ENCODE results near the gene CTSD.

The CTSD gene

DNA sequence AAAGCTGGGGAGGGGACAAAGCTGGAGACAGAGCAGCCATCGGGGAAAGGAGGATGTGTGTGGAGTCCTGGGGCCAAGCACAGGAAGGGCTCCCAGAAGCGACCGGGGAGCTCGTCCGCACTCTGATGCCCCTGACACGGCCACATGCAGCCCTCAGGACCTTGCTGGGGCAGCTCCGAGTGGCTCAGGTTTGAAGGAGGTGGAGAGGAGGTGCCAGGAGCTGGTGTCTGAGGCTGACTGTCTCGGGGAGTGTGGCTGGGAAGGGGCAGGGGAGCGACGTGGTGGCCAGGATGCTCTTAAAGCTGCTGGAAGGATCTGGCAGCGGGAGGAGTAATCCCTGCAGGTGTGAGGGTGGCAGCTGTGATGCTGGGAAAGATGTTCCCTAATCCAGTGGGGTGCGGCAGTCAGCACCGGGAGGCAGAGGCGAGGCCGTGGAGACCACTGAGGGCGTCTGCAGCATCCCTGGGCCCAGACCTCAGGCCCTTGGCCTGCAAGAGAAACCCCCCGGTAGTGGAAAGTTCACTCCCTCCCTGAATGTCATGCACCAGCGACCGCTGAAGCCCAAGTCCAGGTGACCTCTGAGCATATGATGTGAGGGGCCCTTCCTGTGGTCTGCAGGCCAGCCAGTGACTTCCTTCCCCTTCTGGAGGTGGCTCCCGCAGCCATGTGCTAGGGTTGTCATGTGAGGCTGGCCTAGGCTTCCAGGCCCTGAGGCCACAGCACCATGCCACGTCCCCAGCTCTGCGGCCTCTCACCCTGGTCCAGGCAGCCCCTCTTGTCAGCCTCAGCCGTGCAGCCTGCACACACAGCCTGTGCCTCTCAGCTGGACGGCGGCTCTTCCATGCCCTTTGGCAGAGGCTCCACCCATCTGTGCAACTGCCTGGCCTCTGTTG is 17.2 kb upstream of the CTSD start:
- DNase-seq (ENCODE audit: low spot score), result no peak
- TF ChIP-seq, protein P1, sequence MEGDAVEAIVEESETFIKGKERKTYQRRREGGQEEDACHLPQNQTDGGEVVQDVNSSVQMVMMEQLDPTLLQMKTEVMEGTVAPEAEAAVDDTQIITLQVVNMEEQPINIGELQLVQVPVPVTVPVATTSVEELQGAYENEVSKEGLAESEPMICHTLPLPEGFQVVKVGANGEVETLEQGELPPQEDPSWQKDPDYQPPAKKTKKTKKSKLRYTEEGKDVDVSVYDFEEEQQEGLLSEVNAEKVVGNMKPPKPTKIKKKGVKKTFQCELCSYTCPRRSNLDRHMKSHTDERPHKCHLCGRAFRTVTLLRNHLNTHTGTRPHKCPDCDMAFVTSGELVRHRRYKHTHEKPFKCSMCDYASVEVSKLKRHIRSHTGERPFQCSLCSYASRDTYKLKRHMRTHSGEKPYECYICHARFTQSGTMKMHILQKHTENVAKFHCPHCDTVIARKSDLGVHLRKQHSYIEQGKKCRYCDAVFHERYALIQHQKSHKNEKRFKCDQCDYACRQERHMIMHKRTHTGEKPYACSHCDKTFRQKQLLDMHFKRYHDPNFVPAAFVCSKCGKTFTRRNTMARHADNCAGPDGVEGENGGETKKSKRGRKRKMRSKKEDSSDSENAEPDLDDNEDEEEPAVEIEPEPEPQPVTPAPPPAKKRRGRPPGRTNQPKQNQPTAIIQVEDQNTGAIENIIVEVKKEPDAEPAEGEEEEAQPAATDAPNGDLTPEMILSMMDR (IDR thresholded peaks at IDR 0.05), result no peak
- Histone ChIP-seq H3K27ac (no peak overlapping the region), H3K4me3 (no peak overlapping the region)

GRCh38 chr11:1779806-1780699 is 16.3 kb upstream of the CTSD start:
- Histone ChIP-seq H3K4me3 (no peak overlapping the region), H3K27ac (no peak overlapping the region)
- no peak for DNase-seq (ENCODE audit: low spot score)
- TF ChIP-seq, protein P1 (IDR thresholded peaks at IDR 0.05), result no peak

GRCh38 chr11:1779034-1779805 is 15.5 kb upstream of the CTSD start:
- H3K4me3 ChIP-seq, result no peak overlapping the region
- TF ChIP-seq, protein P1 (IDR thresholded peaks at IDR 0.05), result no peak
- H3K27ac ChIP-seq, result no peak overlapping the region
- DNase-seq (ENCODE audit: low spot score), result no peak

DNA sequence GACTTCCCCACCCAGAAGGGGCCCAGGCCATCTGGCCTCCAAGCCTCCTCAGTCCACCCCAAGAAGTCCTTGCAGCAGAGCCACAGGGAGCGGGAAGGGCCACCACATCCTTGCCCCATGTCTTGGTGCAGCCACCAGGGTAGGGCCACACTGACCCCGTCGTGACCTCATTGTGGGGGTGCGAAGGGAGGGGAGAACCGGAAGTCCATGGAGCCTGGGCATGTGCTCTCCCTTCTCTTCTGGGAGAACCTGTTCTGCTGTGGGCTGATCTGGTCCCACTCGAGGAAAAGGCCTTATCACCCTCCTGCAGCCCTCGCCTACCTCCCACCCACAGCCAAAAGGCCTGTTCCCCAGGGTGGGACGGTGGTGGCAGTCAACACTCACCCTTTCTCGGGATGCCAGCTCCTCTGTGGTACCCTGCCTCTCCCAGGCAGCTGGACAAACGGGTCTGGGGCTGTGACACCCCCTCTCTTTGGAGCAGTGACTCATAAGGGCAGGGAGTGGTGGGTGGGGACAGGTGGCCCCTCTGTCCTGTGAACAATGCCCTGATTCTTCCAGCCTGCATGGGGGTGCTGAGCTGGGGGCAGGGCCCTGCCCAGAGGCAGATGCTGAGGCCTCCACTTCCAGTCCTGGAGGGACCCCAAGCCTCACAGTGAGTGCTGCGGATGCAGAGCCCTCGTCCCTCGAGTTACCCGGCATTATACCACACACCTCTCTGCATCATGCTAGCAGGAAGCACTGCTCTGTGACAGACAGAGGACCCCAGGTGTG is 14.6 kb upstream of the CTSD start:
- H3K27ac ChIP-seq, result no peak overlapping the region
- TF ChIP-seq, protein P1 (IDR thresholded peaks at IDR 0.05), result no peak
- H3K4me3 ChIP-seq, result no peak overlapping the region
- no peak for DNase-seq (ENCODE audit: low spot score)

GRCh38 chr11:1777737-1778136 is 14.0 kb upstream of the CTSD start:
- Histone ChIP-seq H3K4me3 (no peak overlapping the region), H3K27ac (no peak overlapping the region)
- DNase-seq (ENCODE audit: low spot score), result no peak
- TF ChIP-seq, protein P1 (IDR thresholded peaks at IDR 0.05), result no peak
